Measurements from ENCODE around the gene PORCN.

DNA sequence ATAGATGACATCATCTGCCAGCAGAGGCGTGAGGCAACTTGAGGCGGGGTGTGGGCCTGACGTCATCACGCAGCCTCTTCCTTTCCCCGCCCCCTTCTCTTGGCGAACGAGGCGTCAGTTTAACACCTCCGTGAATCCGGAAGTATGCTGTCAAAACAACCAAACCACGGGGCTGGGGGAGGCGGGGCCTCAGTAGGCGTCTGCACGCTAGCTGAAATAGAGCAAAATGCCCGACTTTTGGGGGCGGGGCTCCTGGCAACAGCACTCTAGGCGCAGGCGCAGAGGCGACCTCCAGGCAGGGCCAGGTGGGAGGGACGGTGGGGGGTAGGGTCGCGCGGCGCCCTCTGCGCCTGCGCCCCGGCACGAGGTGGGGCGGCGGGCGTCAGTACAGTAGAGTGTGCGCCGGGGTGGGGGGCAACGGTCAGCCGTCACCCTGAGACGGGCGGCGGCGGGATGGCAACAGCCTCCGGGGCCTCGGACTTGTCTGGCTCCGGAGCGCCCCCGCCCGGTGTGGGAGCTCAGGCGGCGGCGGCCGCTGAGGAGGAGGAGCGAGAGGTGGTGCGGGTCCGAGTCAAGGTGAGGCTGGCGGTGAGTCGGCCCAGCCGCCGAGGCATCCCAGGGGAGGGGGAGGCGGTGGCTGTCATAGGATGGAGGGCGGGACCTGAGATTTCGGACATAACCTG lies 30.7 kb downstream of the PORCN start, which contains the start of gene TBC1D25:
- TF ChIP-seq EZH2 (IDR thresholded peaks at IDR 0.05; ENCODE audit: borderline replicate concordance, low read depth, low read length, severe bottlenecking) = no peak
- TF ChIP-seq, protein P1, sequence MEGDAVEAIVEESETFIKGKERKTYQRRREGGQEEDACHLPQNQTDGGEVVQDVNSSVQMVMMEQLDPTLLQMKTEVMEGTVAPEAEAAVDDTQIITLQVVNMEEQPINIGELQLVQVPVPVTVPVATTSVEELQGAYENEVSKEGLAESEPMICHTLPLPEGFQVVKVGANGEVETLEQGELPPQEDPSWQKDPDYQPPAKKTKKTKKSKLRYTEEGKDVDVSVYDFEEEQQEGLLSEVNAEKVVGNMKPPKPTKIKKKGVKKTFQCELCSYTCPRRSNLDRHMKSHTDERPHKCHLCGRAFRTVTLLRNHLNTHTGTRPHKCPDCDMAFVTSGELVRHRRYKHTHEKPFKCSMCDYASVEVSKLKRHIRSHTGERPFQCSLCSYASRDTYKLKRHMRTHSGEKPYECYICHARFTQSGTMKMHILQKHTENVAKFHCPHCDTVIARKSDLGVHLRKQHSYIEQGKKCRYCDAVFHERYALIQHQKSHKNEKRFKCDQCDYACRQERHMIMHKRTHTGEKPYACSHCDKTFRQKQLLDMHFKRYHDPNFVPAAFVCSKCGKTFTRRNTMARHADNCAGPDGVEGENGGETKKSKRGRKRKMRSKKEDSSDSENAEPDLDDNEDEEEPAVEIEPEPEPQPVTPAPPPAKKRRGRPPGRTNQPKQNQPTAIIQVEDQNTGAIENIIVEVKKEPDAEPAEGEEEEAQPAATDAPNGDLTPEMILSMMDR (IDR thresholded peaks at IDR 0.05; ENCODE audit: extremely low read depth in 1 of 2, insufficient read depth in 1 of 2, low read depth in 1 of 2, low read length in 2 of 2) = peak; percentile 23 to 44
- TF ChIP-seq POLR2A (IDR thresholded peaks at IDR 0.05; ENCODE audit: low read depth, low read length) = no peak
- TF ChIP-seq, protein P2, sequence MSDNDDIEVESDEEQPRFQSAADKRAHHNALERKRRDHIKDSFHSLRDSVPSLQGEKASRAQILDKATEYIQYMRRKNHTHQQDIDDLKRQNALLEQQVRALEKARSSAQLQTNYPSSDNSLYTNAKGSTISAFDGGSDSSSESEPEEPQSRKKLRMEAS (IDR thresholded peaks at IDR 0.05; ENCODE audit: insufficient read depth, insufficient read length) = peak; percentile 40
- no peak for TF ChIP-seq MYC (IDR thresholded peaks at IDR 0.05; ENCODE audit: low read depth, low read length)
- no peak for TF ChIP-seq POLR2AphosphoS5 (IDR thresholded peaks at IDR 0.05; ENCODE audit: insufficient read depth, low read depth, low read length)
